PC-3 (cell line): Measurements from ENCODE around the gene CBR3. TPM values are rescaled to one million over a fixed set of nuclear protein-coding genes. Genes with fewer than 3 reads are reported as not detected.

Experiments
- ATAC-seq: fragments of 200-7000 bp; cut with Tn5 transposase; 2 replicates; pipeline ENCODE4 v1.9.1; 2020; ENCODE audit warnings: mild to moderate bottlenecking, moderate library complexity
- BruUV-seq: library from RNA; stranded (reverse); fragments of 400-500 nt; replicated peaks from 2 replicates; lab custom pipeline; 2021; lab: Mats Ljungman, UMichigan
- CTCF ChIA-PET: fragments of 300-600 bp; sonication (Branson Sonifier 250); formaldehyde crosslinking; loops from one replicate; lab custom pipeline; 2022; ENCODE audit warnings: antibody characterized with exemption; lab: Charles Lee
- POLR2A ChIA-PET: fragments of 300-600 bp; sonication (Branson Sonifier 250); formaldehyde crosslinking; loops from one replicate; lab custom pipeline; 2022; ENCODE audit warnings: antibody characterized with exemption; ENCODE audit not compliant: unreplicated experiment; lab: Charles Lee
- DNase-seq: peaks from one replicate; pipeline ENCODE4 v3.0.0-alpha.2; 2015
- H2AFZ ChIP-seq: fragments of 300-600 bp; sonication (generic); 2 replicates; pipeline ENCODE4 v1.6.0; 2016; ENCODE audit warnings: antibody characterized with exemption, low read length
- H3F3A ChIP-seq: fragments of 300-600 bp; sonication (generic); one replicate; pipeline ENCODE4 v1.6.0; 2017; ENCODE audit warnings: antibody characterized with exemption, low read length, control low read depth, mild to moderate bottlenecking; ENCODE audit not compliant: unreplicated experiment
- H3K27ac ChIP-seq: fragments of 300-600 bp; sonication (generic); 2 replicates; pipeline ENCODE4 v1.5.1; 2016; ENCODE audit warnings: mild to moderate bottlenecking, low read length
- H3K27me3 ChIP-seq: fragments of 300-600 bp; sonication (generic); 2 replicates; pipeline ENCODE4 v1.6.1; 2016; ENCODE audit warnings: low read length, mixed read lengths
- H3K36me3 ChIP-seq: fragments of 300-600 bp; sonication (generic); 2 replicates; pipeline ENCODE4 v1.6.1; 2016; ENCODE audit warnings: low read depth, mixed run types, low read length, mixed read lengths
- H3K4me1 ChIP-seq: fragments of 300-600 bp; sonication (generic); 2 replicates; pipeline ENCODE4 v1.5.1; 2016; ENCODE audit warnings: low read length; ENCODE audit not compliant: insufficient read depth
- H3K4me2 ChIP-seq: fragments of 300-600 bp; sonication (generic); 2 replicates; pipeline ENCODE4 v1.6.0; 2016; ENCODE audit warnings: low read length
- H3K4me3 ChIP-seq: fragments of 300-600 bp; sonication (generic); 2 replicates; pipeline ENCODE4 v1.5.1; 2016; ENCODE audit warnings: mild to moderate bottlenecking, low read length, mixed read lengths
- H3K79me2 ChIP-seq: fragments of 300-600 bp; sonication (generic); 2 replicates; pipeline ENCODE4 v1.6.1; 2017; ENCODE audit warnings: low read length, mixed read lengths
- H3K9ac ChIP-seq: fragments of 300-600 bp; sonication (generic); 2 replicates; pipeline ENCODE4 v1.6.0; 2016; ENCODE audit warnings: mild to moderate bottlenecking, low read length
- H3K9me2 ChIP-seq: fragments of 300-600 bp; sonication (generic); replicated peaks from 2 replicates; pipeline ENCODE4 v1.6.1; 2016; ENCODE audit warnings: mixed run types, low read length, mixed read lengths
- H3K9me3 ChIP-seq: fragments of 300-600 bp; sonication (generic); 2 replicates; pipeline ENCODE4 v1.6.1; 2016; ENCODE audit warnings: low read length, mixed read lengths
- H4K20me1 ChIP-seq: fragments of 300-600 bp; sonication (generic); 2 replicates; pipeline ENCODE4 v1.6.1; 2016; ENCODE audit warnings: low read length, mixed read lengths
- CTCF ChIP-seq: fragments of 300-600 bp; sonication (generic); conservative IDR thresholded peaks from 2 replicates; pipeline ENCODE4 v1.5.1; 2017; ENCODE audit warnings: antibody characterized with exemption, low read depth, mild to moderate bottlenecking, low read length
- EZH2 ChIP-seq: fragments of 300-600 bp; sonication (generic); IDR thresholded peaks from one replicate; pipeline ENCODE4 v1.6.1; 2017; ENCODE audit warnings: antibody characterized with exemption, mild to moderate bottlenecking, low read length; ENCODE audit not compliant: unreplicated experiment
- EZH2phosphoT487 ChIP-seq: fragments of 300-600 bp; sonication (generic); IDR thresholded peaks from 2 replicates; pipeline ENCODE4 v1.6.1; 2018; ENCODE audit warnings: mild to moderate bottlenecking, antibody characterized with exemption, low read length, borderline replicate concordance
- intact Hi-C: fragments of 100-400 bp; cut with micrococcal nuclease; formaldehyde crosslinking; loops from 2 replicates; pipeline ENCODE4 v1.9.0; 2023
- total RNA-seq: library from RNA; depleted of rRNA; stranded (reverse); fragments of >200 nt; gene quantifications from 2 replicates; pipeline ENCODE4 v1.2.3, GENCODE V29; 2014

CBR3 gene
- total RNA-seq, 1 experiment from 2014 or later: 49.3 TPM

DNA sequence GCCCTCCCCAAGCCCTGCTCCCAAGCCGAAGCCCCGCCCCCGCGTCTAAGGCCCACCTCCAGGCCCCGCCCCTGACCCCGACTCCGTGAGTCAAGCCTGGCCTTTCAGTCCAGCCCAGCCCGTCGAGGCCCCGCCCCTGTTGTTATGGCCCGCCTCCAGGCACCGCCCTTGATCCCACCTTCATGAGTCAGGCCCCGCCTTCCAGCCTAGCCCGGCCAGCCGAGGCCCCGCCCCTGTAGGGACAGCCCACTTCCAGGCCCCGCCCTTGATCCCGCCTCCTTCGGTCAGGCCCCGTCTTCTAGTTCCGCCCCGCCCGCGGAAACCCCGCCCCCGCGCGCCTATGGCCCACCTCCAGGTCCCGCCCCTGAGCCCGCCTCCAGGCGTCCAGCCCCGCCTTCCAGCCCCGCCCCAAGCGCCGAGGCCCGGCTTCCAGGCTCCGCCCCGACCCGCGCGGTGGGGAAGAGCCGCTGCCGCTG lies 21.5 kb downstream of the CBR3 start:
- BruUV-seq: no TSS peak
- Histone ChIP-seq H3K27ac (no peak overlapping the region), H3K9me2 (no peaks in the 10 kb centered on the region), H3K27me3 (no peaks in the 10 kb centered on the region), H3K9me3 (no peaks in the 10 kb centered on the region), H3F3A (no peaks in the 10 kb centered on the region), H3K79me2 (peaks cover 32% of the 10 kb centered on the region), H3K9ac (peak overlapping the region; percentile 83), H3K36me3 (no peaks in the 10 kb centered on the region), H3K4me1 (peaks cover 19% of the 10 kb centered on the region), H3K4me2 (peak overlapping the region; percentile 98), H3K4me3 (peak overlapping the region; percentile 96), H4K20me1 (no peaks in the 10 kb centered on the region), H2AFZ (peak overlapping the region; percentile 82)
- TF ChIP-seq CTCF: no peak
- TF ChIP-seq EZH2phosphoT487: no peak
- no peak for TF ChIP-seq EZH2
- intact Hi-C loops: loop anchor here (1.0 to 5.0 kb wide), 3 partner anchors 15 to 166 kb away; partner anchors contain the start of gene MORC3
- CTCF ChIA-PET: interaction anchor here (0.6 kb wide), 1 partner anchor 1278 kb away, joined by 5 read pairs; no protein-coding TSS in a partner anchor
- POLR2A ChIA-PET: interaction anchor here (0.5 to 1.4 kb wide), 4 partner anchors 46 to 816 kb away, joined by 4 to 10 read pairs (median 4); no protein-coding TSS in a partner anchor
- peak; percentile 99 for DNase-seq
- peak; percentile 87 for ATAC-seq

- no peaks in the 10 kb centered on the region for H3K36me3 ChIP-seq
- BruUV-seq: no TSS peak
- peak within 1 kb of the TSS; percentile 66 for H3K27ac ChIP-seq
- peak within 1 kb of the TSS; percentile 82 for H2AFZ ChIP-seq
- H3K4me3 ChIP-seq: peak within 1 kb of the TSS; percentile 96
- no peaks in the 10 kb centered on the region for H3K27me3 ChIP-seq
- peak within 1 kb of the TSS; percentile 98 for H3K4me2 ChIP-seq
- ChIA-PET POLR2A (no interaction called here), CTCF (interaction anchor here (0.6 kb wide), 1 partner anchor 46 kb away, joined by 5 read pairs; no protein-coding TSS in a partner anchor)
- no peaks in the 10 kb centered on the region for H3K9me3 ChIP-seq
- H3K79me2 ChIP-seq: peaks cover 38% of the 10 kb centered on the region
- H3F3A ChIP-seq: no peaks in the 10 kb centered on the region
- no peaks in the 10 kb centered on the region for H4K20me1 ChIP-seq
- TF ChIP-seq EZH2phosphoT487 (no peak), EZH2 (no peak), CTCF (no peak)
- peaks cover 19% of the 10 kb centered on the region for H3K4me1 ChIP-seq
- DNase-seq (peak; percentile 29), ATAC-seq (peak; percentile 31)
- H3K9me2 ChIP-seq: no peaks in the 10 kb centered on the region
- intact Hi-C loops: loop anchor here (1.0 to 5.0 kb wide), 3 partner anchors 16 to 165 kb away; partner anchors contain the start of gene MORC3
- H3K9ac ChIP-seq: peak within 1 kb of the TSS; percentile 83
These were observed 22.2 kb downstream of the CBR3 start, which contains the start of gene DOP1B for GRCh38 chr21:36156815-36157670. TSS of gene DOP1B (plus strand) at chr21:36156824. CDS start at chr21:36164734, 7,910 bp downstream.
